CD14-positive monocyte (primary cell): Measurements from ENCODE around the gene CHMP2A. TPM values are rescaled to one million over a fixed set of nuclear protein-coding genes. Genes with fewer than 3 reads are reported as not detected.

Experiments used
- DNase-seq, 3 donors: peaks; one replicate each; pipeline ENCODE4 v3.0.0-alpha.2; 2011 to 2022
- H2AFZ ChIP-seq: 2 replicates; pipeline ENCODE4 v1.6.0; 2012; ENCODE audit warnings: mild to moderate bottlenecking, low read depth, low read length, inconsistent platforms; ENCODE audit not compliant: insufficient read depth, poor library complexity, severe bottlenecking
- H3K27ac ChIP-seq, 2 donors: 1 replicate in 1 of 2; 2 replicates in 1 of 2; pipeline ENCODE4 v1.5.1; 2012 to 2013; ENCODE audit warnings: low read length in 2 of 2, control low read depth in 1 of 2, inconsistent platforms in 1 of 2, low read depth in 1 of 2, mild to moderate bottlenecking in 1 of 2
- H3K27me3 ChIP-seq, 2 donors: one replicate each; pipeline versions ENCODE4 v1.6.0 to v1.6.1; 2011 to 2013; ENCODE audit warnings: low read length in 2 of 2; ENCODE audit not compliant: control insufficient read depth in 2 of 2, insufficient read depth in 2 of 2
- H3K36me3 ChIP-seq, 2 donors: replicated peaks in 1 of 2; 1 replicate in 1 of 2; 2 replicates in 1 of 2; pipeline versions ENCODE4 v1.5.1 to v1.6.1; 2012 to 2013; ENCODE audit warnings: low read length in 2 of 2, control low read depth in 1 of 2, inconsistent platforms in 1 of 2, mild to moderate bottlenecking in 1 of 2; ENCODE audit not compliant: insufficient read depth in 2 of 2, control insufficient read depth in 1 of 2
- H3K4me1 ChIP-seq, 2 donors: 1 replicate in 1 of 2; 2 replicates in 1 of 2; pipeline versions ENCODE4 v1.5.1 to v1.6.1; 2012 to 2013; ENCODE audit warnings: low read length in 2 of 2, control low read depth in 1 of 2, inconsistent platforms in 1 of 2, mild to moderate bottlenecking in 1 of 2, moderate library complexity in 1 of 2; ENCODE audit not compliant: insufficient read depth in 2 of 2, control insufficient read depth in 1 of 2
- H3K4me2 ChIP-seq: replicated peaks from 2 replicates; pipeline ENCODE3; 2012; ENCODE audit warnings: low read length, moderate library complexity, mild to moderate bottlenecking; ENCODE audit not compliant: poor library complexity, severe bottlenecking; ENCODE audit errors: extremely low read depth
- H3K4me3 ChIP-seq, 3 experiments: fragments of 200-600 bp in 1 of 3; sonication (generic) in 1 of 3; replicated peaks in 1 of 3; 1 replicate in 2 of 3; 2 replicates in 1 of 3; pipeline ENCODE4 v1.5.1; 2011 to 2013; ENCODE audit warnings: low read length in 3 of 3, mild to moderate bottlenecking in 3 of 3, control low read depth in 2 of 3, low read depth in 2 of 3, inconsistent platforms in 1 of 3, moderate library complexity in 1 of 3
- H3K79me2 ChIP-seq: 2 replicates; pipeline ENCODE4 v1.6.0; 2012; ENCODE audit warnings: mild to moderate bottlenecking, control low read depth, inconsistent platforms, low read length, moderate library complexity; ENCODE audit not compliant: insufficient read depth
- H3K9ac ChIP-seq: 2 replicates; pipeline ENCODE4 v1.6.0; 2017; ENCODE audit warnings: low read length, mild to moderate bottlenecking; ENCODE audit not compliant: insufficient read depth, poor library complexity, severe bottlenecking
- H3K9me3 ChIP-seq, 2 donors: replicated peaks in 1 of 2; 1 replicate in 1 of 2; 2 replicates in 1 of 2; pipeline versions ENCODE4 v1.5.1 to v1.6.1; 2012 to 2013; ENCODE audit warnings: low read length in 2 of 2, control low read depth in 1 of 2; ENCODE audit not compliant: control insufficient read depth in 1 of 2, insufficient read depth in 1 of 2
- H4K20me1 ChIP-seq: 2 replicates; pipeline ENCODE4 v1.6.0; 2012; ENCODE audit warnings: mild to moderate bottlenecking, low read length, control low read depth, moderate library complexity; ENCODE audit not compliant: insufficient read depth
- H3K27ac Mint-ChIP-seq, 7 donors: one replicate each; pipeline ENCODE4 v1.8.0; 2020; ENCODE audit warnings: mild to moderate bottlenecking in 7 of 7, mixed read lengths in 7 of 7, moderate library complexity in 6 of 7, inconsistent platforms in 2 of 7
- H3K27me3 Mint-ChIP-seq, 3 donors: one replicate each; pipeline ENCODE4 v1.8.0; 2021 to 2022; ENCODE audit warnings: low read depth in 3 of 3, mild to moderate bottlenecking in 3 of 3, mixed read lengths in 3 of 3, moderate library complexity in 3 of 3, inconsistent platforms in 1 of 3
- H3K36me3 Mint-ChIP-seq, 2 donors: one replicate each; pipeline ENCODE4 v1.8.0; 2020; ENCODE audit warnings: mixed read lengths in 2 of 2, inconsistent platforms in 1 of 2, mild to moderate bottlenecking in 1 of 2
- H3K4me1 Mint-ChIP-seq: one replicate; pipeline ENCODE4 v1.8.0; 2020; ENCODE audit warnings: mild to moderate bottlenecking, mixed read lengths
- H3K4me3 Mint-ChIP-seq, 2 donors: one replicate each; pipeline ENCODE4 v1.8.0; 2020; ENCODE audit warnings: mild to moderate bottlenecking in 2 of 2, mixed read lengths in 2 of 2, moderate library complexity in 1 of 2
- H3K9me3 Mint-ChIP-seq, 7 donors: one replicate each; pipeline ENCODE4 v1.8.0; 2020 to 2022; ENCODE audit warnings: mixed read lengths in 7 of 7, mild to moderate bottlenecking in 6 of 7, moderate library complexity in 6 of 7, inconsistent platforms in 2 of 7
- WGBS: methylation state at CpG from one replicate; pipeline ENCODE4 v1.1.5; 2013; ENCODE audit warnings: missing lambda C conversion rate; ENCODE audit not compliant: insufficient coverage; 5-methylcytosine and 5-hydroxymethylcytosine counted together
- intact Hi-C, 2 donors: fragments of 100-400 bp; cut with micrococcal nuclease; formaldehyde crosslinking; loops; one replicate each; pipeline versions ENCODE4 v1.15.0 to v1.15.1; 2023
- polyA plus RNA-seq, 3 donors: library from polyadenylated mRNA; depleted of rRNA in 1 of 3; unstranded in 2 of 3; stranded (reverse) in 1 of 3; fragments of 300-500 nt in 2 of 3; fragments of >200 nt in 1 of 3; fragmentation: Illumina TruSeq in 2 of 3; gene quantifications; 1 replicate in 2 of 3; 2 replicates in 1 of 3; pipeline ENCODE4 v1.2.3, GENCODE V29; 2012 to 2021
- TF ChIP-seq, protein P1 (sequence below): fragments of 200-600 bp; IDR thresholded peaks from one replicate; pipeline ENCODE4 v1.8.0; 2022; ENCODE audit warnings: antibody characterized with exemption, mild to moderate bottlenecking

Gene CHMP2A
- polyA plus RNA-seq, 3 donors = 228 to 323 (median 290) TPM

DNA sequence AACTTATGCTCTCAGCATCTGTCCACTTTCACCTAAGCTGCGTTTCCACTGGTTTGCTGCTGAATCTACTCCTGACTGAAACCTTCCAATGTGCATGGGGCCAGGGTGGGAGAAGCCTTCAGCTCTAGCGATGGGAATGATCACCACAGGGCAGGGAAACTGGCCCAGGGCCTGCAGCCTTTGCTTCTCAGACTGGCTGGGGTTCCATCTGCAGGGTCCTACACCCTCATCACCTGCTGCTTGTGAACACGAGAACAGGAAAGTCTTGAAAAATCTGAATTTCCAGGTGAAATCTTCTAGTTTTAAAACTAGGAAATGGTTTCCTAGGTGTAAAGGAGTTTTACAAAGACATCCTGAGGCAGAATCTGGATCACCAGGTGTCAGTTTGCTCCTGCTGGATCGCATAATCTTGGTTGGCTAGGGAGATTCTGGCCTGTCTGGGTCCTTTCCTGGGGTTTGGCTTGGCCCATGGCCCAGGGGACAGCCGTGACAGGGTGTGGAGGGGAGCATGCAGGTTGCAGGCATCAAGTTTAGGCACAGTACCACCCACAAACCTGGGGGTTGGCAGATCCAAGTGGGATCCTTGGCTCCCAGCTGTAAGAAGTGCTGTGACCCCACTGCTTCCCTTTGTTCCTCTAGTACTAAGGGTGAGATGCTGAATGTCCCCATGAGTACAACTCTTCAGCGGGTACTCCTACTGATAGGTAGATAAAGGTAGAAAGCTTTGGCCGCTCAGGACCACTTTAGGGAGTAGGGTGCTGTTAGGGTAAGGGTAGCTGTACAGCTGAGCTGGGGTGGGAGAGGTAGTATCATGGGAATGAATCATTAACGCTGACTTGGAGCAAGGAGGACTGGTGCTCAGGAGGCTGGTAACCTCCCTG lies 5.3 kb upstream of the CHMP2A start:
- peak overlapping the region in 6 of 7 donors; percentile 99 to 100 (median 99) for H3K27ac Mint-ChIP-seq
- peaks cover 23 to 39% of the 10 kb centered on the region in 2 donors for H3K27me3 ChIP-seq
- H3K9me3 Mint-ChIP-seq = peaks cover 0 to 17% (median 8%) of the 10 kb centered on the region in 7 donors
- H3K9ac ChIP-seq = peak overlapping the region; percentile 44
- intact Hi-C loops = no loop called here
- H3K4me3 ChIP-seq = peak overlapping the region in 2 of 3 experiments; percentile 71 to 95
- peaks cover 64% of the 10 kb centered on the region for H3K4me1 Mint-ChIP-seq
- H3K9me3 ChIP-seq = peaks cover 0 to 13% of the 10 kb centered on the region in 2 donors
- H3K36me3 Mint-ChIP-seq = peaks cover 17 to 25% of the 10 kb centered on the region in 2 donors
- peak overlapping the region; percentile 85 for H2AFZ ChIP-seq
- peaks cover 28% of the 10 kb centered on the region for H3K79me2 ChIP-seq
- peaks cover 12 to 19% of the 10 kb centered on the region in 2 donors for H3K36me3 ChIP-seq
- H3K4me1 ChIP-seq = peaks cover 56 to 66% of the 10 kb centered on the region in 2 donors
- WGBS = 78% methylated on average over 4 of the region's 8 CpGs
- TF ChIP-seq, protein P1, sequence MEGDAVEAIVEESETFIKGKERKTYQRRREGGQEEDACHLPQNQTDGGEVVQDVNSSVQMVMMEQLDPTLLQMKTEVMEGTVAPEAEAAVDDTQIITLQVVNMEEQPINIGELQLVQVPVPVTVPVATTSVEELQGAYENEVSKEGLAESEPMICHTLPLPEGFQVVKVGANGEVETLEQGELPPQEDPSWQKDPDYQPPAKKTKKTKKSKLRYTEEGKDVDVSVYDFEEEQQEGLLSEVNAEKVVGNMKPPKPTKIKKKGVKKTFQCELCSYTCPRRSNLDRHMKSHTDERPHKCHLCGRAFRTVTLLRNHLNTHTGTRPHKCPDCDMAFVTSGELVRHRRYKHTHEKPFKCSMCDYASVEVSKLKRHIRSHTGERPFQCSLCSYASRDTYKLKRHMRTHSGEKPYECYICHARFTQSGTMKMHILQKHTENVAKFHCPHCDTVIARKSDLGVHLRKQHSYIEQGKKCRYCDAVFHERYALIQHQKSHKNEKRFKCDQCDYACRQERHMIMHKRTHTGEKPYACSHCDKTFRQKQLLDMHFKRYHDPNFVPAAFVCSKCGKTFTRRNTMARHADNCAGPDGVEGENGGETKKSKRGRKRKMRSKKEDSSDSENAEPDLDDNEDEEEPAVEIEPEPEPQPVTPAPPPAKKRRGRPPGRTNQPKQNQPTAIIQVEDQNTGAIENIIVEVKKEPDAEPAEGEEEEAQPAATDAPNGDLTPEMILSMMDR = no peak
- peak overlapping the region; percentile 97 to 98 for H3K27ac ChIP-seq
- H4K20me1 ChIP-seq = peaks cover 14% of the 10 kb centered on the region
- peak overlapping the region; percentile 99 for H3K4me2 ChIP-seq
- peak overlapping the region; percentile 62 to 94 for H3K4me3 Mint-ChIP-seq
- no peak for DNase-seq
- H3K27me3 Mint-ChIP-seq = peaks cover 39 to 45% (median 39%) of the 10 kb centered on the region in 3 donors

DNA sequence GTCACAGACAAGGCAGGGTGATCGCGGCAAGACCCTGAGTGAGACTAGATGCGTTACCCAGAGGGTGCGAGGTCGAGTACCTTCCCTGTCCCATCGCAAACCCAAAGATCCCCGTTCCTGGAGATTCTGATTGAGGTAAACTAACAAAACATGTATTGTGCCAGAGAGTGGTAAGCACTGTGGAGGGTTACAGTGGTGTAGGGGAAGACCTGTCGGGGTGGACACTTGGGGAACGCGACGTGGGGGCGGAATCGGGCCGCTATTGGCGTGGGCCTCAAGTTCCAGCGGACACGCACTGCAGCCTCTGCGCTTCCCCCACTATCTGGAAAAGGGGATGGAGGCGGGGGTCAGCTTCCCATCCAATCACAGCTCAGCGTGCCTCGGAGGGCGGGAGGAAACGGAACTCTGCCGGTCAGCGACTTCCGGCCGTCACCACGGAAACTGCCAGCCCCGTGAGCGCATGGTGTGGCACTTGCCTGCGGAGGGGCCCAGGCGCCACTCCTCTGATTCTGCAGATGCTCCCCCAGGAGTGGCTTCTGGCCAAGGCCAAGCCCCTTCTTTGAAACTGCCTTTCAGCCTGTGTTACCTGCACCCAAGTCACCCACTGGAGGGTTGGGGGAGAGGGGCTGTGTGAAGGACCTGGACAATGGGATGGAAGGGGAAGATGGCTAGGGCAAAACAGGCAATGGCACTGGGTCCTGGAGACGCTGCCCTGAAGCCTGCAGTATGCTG lies 4.5 kb upstream of the CHMP2A start:
- Mint-ChIP-seq H3K4me3 (peak overlapping the region; percentile 94 to 96), H3K9me3 (peaks cover 0 to 17% (median 8%) of the 10 kb centered on the region in 7 donors), H3K27ac (peak overlapping the region; percentile 98 to 100 (median 99)), H3K27me3 (peaks cover 37 to 38% (median 38%) of the 10 kb centered on the region in 3 donors), H3K36me3 (peaks cover 17 to 24% of the 10 kb centered on the region in 2 donors), H3K4me1 (peaks cover 68% of the 10 kb centered on the region)
- Histone ChIP-seq H3K4me2 (peak overlapping the region; percentile 99), H3K36me3 (peaks cover 12 to 19% of the 10 kb centered on the region in 2 donors), H4K20me1 (peaks cover 14% of the 10 kb centered on the region), H3K4me1 (peaks cover 61 to 72% of the 10 kb centered on the region in 2 donors), H3K9me3 (peaks cover 0 to 13% of the 10 kb centered on the region in 2 donors), H3K9ac (peak overlapping the region; percentile 94), H2AFZ (peak overlapping the region; percentile 85), H3K79me2 (peaks cover 34% of the 10 kb centered on the region), H3K27ac (peak overlapping the region; percentile 97 to 98), H3K27me3 (peaks cover 23 to 38% of the 10 kb centered on the region in 2 donors), H3K4me3 (peak overlapping the region; percentile 47 to 95 (median 71))
- intact Hi-C loops = loop anchor here in 1 of 2 donors (1.0 to 2.0 kb wide), 2 partner anchors 14 to 15 kb away; partner anchors contain the start of genes MZF1 and TRIM28
- TF ChIP-seq, protein P1 = no peak
- WGBS = under 1% methylated on average over 28 of the region's 33 CpGs
- DNase-seq = peak; percentile 87 to 94 (median 93)
